NCI-H2029 treated with DMSO at 0.1 percent for 48 hours (cell line): Measurements from ENCODE around the gene SLC25A21.
"Not testable (repeated sequence)": the region's sequence is repeated elsewhere in the genome, so short reads cannot be mapped to it uniquely, and the experiment has no call there.

Experiments
- DNase-seq: peaks from one replicate; lab custom pipeline; 2025; lab: John Stamatoyannopoulos, UW

Gene SLC25A21

DNA sequence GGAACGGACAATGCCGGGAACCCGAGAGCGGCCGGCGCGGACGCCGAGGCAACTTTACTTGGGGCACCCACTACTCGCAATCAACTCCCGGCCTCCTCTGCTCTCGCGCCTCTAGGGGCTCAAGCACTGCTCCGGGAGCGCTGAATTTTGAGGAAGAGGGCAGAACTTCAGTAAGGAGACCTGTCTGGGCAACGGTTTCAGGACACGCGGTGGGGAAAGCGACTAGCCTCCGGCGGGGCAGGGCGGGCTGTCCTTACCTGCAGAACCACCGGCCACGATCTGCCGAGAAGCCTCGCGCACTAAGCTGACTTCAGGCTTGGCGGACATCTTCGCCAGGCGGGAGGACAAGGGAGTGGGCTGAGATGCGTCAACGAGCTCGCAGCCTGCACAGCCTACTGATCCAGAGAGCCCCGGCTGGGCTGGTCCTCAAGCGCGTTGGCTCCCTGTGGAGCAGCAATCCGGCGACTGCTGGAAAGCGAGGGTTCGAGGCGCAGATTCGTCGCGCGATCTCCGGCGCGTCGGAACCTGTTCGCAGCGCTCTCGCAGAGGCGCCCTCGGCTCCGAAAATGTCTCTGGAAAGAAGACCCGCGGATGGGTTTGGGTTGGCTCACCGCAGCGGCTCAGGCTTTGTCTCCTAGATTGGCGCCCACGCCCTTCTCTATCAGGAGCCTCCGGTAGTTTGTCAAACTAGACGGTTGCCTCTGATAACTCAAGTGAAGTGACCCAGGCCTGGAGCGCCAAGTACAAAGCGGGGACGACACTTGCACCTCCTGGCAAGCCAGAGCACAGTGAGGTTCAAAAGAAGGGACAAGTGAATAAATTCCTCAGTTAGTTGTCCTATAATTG lies at the start of gene SLC25A21:
Gene SLC25A21, minus strand, starts transcription at position 583 of the 846 bp plus-strand sequence.
- peak; percentile 74 for DNase-seq

DNA sequence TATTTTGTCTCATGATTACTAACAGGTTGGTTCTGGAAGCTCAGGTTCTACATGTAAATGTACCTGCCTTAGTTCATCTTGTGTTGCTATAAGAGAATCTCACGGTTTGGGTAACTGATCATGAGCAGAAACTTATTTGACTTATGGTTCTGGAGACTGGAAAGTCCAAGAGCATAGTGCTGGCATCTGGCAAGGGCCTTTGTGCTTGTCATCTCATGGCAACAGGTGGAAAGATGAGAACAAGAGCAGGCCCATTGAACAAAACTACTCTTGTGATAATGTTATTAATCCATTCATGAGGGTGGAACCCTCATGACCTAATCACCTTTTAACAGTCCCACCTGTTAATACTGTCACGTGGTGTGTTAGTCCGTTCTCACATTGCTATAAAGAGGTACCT lies 48.7 kb upstream of the SLC25A21 start:
- no peak for DNase-seq

DNA sequence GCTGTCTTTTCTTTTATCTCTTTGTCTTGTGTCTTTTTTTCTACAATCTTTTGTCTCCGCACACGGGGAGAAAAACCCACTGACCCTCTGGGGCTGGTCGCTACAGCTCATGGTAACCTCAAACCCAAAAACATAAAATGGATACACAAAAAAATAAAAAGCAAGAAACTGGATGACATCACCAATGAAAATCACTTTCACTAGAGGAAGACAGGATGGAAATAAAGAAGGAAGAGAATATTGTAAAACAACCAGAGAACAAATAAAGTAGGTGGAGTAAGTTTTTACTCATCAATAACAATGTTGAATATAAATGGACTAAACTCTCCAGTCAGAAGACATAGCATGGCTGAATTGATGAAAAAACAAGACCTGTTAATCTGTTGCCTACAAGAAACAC lies 42.9 kb upstream of the SLC25A21 start:
- no peak for DNase-seq

DNA sequence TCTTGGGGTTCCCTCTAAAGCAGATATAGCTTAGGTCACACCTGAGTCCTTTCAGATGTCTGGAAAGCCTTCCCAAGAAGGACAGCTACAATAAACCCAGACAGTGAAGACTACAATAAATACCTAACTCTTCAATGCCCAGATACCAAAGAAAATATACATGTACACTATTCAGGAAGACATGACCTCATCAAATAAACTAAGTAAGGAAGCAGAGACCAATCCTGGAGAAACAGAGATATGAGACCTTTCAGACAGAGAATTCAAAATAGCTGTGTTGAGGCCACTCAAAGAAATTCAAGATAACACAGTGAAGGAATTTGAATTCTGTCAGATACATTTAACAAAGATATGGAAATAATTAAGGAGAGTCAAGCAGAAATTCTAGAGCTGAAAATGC lies 40.6 kb upstream of the SLC25A21 start:
- DNase-seq = no peak

DNA sequence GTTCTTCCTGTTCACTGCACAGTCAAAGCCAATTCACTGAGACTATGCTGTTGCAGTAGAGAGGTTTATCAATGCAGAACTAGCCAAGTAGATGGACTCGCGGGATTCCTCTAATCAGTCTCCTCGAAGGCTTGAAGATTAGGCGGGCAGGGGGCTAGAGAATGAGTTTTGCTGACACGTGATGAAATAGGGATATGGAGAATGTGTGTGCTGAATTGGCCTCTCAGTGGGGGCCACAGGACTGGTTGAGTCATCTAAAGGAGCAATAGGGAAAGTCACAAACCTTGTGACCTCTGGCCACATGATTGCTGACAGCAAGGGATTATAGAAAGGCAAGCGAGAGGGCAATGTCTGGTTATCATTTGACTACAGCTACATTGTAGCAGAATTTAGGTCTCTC lies 38.0 kb upstream of the SLC25A21 start:
- DNase-seq = no peak

DNA sequence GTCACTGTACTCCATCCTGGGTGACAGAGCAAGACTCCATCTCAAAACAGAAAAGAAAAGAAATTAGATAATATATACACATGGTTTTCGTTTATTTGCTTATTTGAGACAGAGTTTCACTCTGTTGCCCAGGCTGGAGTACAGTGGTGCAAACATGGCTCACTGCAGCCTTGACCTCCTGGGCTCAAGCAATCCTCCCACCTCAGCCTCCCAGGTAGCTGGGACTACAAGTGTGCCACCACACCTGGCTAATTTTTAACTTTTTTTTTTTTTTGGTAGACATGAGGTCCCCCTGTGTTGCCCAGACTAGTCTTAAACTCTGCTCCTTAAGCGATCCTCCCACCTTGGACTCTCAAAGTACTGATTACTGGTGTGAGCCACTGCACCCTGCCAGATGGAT lies 37.2 kb upstream of the SLC25A21 start:
- DNase-seq = not testable (repeated sequence)

DNA sequence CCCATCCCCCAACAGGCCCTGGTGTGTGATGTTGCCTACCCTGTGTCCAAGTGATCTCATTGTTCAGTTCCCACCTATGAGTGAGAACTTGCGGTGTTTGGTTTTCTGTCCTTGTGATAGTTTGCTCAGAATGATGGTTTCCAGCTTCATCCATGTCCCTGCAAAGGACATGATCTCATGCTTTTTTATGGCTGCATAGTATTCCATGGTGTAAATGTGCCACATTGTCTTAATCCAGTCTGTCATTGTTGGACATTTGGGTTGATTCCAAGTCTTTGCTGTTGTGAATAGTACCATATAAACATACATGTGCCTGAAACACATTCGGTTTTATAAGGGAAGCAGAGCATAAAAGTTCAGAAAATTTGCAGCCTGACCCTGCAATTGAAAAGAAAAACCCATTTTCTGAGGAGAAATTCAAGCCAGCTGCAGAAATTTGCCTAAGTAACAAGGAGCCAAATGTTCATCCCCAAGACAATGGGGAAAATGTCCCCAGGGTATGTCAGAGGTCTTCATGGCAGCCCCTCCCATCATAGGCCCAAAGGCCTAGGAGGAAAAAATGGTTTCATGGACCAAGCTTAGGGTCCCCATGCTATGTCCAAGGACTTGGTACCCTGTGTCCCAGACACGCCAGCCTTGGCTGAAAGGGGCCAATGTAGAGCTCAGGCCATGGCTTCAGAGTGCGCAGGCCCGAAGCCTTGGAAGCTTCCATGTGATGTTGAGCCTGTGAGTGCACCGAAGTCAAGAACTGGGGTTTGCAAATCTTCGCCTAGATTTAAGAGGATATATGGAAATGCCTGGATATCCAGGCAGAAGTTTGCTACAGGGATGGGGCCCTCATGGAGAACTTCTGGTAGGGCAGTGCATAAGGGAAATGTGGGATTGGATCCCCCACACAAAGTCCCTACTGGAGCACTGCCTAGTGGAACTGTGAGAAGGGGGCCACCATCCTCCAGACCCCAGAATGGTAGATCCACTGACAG lies 33.5 kb upstream of the SLC25A21 start:
- not testable (repeated sequence) for DNase-seq

DNA sequence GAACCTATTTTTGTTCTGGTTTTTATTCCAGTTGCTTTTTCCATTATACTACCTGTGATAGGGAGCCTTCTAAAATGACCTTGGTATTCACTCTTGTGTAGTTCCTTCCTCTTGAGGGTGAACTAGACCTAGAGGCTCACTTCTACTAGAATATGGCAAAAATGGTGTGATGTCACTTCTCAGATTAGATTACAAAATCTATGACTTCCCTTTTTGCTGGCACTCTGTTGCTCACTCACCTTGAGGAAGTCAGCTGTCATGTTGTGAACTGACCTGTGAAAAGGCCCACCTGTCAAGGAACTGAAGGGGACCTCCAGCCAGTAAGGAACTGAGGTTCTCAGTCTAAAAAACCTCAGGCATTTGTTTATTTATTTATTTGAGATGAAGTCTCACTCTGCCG lies 31.0 kb upstream of the SLC25A21 start:
- DNase-seq = no peak

DNA sequence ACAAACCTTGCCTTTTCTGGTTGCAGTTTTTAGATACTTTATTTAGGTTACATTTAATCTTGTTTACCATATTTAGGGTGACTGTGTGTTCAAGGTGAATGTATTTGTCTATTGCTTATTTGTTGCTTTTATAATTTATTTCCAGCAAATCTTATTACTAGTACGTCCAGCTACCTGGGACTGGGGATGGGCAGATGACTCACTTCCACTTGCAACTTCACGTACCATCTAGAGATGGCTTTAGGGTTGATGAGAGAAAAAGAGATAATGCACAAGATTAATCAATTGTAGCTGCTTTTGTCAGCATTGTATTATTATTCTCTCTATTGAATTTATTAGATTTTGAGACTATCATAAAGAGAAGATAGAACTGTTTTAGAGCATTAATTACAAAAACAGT lies 30.4 kb upstream of the SLC25A21 start:
- no peak for DNase-seq

DNA sequence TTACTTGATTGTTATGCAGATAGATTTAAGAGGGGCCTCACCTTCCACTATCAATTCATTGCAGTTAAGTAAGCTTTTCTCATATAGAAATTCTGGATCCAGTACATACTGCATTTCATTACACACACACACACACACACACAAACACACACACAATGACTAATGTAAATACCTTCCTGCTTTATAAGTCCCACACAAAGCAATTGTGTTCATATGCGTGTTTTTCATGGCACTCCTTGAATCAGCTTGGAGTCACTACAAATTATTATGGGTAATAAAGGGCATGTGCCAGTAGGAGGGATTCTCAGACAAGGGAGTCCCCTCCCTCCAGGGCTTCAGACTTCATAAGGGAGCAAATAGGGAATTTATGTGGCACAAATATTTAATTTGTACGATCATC lies 29.9 kb upstream of the SLC25A21 start:
- DNase-seq = no peak

DNA sequence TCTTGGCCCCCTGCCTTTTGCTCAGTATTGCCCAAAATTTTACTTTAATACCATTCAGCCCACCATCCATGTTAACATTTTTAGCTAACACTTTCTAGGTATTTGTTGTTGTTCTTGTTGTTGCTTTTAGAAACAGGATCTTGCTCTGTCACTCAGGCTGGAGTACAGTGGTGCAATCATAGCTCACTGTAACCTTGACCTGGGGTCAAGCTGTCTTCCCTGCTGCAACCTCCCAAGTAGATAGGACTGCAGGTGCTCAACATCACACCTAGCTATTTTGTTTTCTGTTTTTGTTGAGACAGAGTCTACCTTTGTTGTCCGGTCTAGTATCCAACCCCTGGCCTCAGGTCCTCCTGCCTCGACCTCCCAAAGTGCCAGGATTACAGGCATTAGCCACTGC lies 29.3 kb upstream of the SLC25A21 start:
- DNase-seq = no peak

DNA sequence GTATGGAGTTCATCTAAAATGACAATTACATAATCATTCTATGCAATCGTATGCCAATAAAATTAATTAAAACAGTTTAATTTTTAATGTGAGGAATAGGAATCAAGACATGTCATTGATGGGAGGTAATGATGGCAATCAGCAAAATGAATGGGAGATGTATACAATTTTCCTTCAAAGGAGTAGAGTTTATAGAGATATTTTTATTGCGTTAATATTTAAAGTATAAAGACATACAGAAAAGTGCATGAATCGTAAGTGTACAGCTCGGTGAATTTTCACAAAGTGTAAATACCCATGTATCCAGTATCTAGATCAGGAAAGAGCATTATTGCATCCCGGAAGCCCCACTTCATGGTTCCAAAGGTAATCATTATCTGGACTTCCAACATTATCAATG lies 26.5 kb upstream of the SLC25A21 start:
- DNase-seq = no peak

DNA sequence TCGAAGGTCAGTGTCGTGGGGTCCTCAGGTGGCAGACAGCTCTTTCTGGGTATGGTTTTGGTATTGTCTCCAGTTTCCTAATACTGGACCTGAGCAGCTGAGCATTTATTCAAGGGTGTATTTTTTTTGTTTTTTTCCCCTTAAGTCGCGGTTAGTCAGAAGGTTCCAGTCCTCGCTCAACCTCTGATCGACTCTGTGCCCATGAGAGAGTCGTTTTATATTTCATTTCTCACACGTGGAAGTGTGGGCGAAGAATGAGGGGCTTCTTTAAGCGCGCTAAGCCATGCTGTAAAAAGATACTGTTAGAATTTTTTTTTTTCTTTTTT lies 25.8 kb upstream of the SLC25A21 start:
- no peak for DNase-seq

DNA sequence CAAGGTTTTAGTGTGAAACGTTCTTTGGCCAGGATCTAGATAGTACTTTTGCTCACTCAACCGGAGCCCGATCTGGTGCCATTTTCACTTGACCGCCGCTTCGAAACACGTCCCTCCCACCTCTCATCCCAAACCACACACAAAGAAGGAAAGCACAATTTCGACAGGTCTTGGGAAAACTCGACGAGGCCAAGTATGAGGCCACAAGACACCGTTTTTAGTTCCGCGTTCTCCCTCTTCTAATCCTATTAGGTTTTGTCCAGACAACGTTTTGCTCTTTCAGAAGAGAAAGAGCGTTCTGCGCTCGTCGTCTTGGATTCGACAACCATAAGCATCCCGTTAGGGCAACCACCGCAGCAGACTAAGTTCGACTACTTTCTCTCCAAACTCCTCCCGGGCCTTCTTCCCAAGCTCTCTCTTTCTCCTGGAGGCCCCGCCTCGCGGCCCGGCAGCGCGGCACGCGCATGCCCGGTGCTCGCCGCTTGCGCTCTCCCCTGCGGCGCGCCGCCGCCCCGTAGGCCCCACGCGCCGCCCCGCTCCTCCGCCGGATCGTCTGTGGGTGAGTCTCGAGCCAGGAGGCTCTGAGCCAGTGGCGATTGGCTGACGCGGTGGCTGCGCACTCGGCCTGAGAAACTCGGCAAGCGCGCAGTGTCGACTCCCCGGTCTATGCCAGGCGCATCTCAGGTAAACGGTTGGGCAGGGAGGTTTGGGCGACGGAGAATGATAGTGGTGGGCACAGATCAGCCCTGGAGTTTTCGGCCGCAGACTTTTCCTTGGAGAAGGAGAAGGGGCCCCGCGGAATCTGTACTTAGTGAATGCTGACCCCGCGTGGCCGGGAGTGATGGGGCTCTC lies 25.2 kb upstream of the SLC25A21 start, which contains the start of gene MIPOL1:
Gene MIPOL1, plus strand, starts transcription at position 517 of the 852 bp plus-strand sequence. CDS start 49,952 bp downstream, outside the sequence.
- peak; percentile 95 for DNase-seq

DNA sequence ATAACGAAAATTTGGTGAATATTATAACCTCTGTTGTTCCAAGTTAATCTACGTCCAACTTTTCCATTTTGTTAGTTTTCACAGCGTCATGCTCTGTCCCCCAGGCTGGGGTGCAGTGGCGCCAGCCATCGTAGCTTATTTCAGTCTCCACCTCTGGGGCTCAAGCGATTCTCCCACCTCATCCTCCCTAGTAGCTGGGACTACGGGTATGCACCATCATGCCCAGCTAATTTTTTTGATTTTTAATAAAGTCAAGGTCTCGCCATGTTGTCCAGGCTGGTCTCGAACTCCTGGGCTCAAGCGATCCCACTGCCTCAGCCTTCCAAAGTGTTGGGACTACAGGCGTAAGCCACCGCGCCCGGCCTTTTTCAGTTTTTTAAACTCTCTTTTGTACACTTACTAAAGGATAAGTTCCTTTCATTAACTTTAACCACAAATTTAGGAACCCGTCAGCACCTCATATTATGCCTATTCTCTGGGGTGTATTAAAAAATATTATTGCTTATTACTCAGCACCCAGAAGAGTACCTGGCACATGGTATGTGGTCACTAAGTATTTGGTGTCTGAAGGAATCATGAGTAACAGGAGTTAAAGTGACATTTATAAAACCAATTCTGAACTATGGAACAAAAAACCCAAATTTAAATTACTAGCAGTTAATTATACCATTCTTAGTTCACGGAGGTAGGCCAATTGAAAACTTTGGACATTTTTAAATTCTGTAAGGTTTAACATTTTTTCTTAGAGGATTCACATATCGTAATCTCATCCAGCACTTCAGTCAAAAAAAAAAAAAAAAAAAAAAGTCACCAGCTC lies 24.4 kb upstream of the SLC25A21 start:
- DNase-seq = no peak

DNA sequence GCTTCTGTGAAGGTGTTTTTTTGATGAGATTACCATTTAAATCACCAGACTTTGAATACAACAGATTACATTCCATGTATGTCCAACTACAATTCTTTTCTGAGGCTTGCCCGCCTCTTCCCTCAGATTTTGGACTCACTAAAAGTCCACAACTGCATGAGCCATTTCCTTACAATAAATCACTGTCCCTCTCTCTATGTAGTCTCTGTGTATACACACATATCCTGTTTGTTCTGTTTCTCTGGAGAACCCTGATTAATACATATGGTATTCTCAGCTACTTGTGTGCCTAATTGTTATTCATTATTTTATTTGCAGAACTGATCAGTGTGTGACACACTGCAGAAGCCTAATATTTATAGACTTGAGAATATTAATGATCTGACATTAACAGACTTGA lies 22.9 kb upstream of the SLC25A21 start:
- no peak for DNase-seq

DNA sequence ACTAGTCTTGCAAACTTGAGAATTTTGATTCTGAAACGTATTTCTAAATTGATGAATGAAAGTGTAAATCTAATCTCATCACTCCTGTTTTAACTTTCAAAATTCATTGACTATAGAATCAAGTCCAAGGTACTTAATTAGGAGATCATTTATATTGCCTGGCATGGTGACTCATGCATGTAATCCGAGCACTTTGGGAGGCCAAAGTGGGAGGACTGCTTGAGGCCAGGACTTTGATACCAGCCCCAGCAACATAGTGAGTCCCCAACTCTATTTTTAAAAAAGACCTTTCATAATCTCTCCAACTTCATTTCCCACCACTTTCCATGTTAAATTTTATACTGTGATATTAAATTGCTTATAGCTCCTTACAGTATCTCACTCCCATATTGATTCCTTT lies 22.3 kb upstream of the SLC25A21 start:
- DNase-seq = no peak

DNA sequence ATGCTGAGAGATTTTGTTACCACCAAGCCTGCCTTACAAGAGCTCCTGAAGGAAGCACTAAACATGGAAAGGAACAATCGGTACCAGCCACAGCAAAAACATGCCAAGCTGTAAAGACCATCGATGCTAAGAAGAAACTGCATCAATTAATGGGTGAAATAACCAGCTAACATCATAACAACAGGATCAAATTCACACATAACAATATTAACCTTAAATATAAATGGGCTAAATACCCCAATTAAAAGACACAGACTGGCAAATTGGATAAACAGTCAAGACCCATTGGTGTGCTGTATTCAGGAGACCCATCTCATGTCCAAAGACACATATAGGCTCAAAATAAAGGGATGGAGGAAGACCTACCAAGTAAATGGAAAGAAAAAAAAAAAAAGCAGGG lies 17.3 kb upstream of the SLC25A21 start:
- DNase-seq = not testable (repeated sequence)

DNA sequence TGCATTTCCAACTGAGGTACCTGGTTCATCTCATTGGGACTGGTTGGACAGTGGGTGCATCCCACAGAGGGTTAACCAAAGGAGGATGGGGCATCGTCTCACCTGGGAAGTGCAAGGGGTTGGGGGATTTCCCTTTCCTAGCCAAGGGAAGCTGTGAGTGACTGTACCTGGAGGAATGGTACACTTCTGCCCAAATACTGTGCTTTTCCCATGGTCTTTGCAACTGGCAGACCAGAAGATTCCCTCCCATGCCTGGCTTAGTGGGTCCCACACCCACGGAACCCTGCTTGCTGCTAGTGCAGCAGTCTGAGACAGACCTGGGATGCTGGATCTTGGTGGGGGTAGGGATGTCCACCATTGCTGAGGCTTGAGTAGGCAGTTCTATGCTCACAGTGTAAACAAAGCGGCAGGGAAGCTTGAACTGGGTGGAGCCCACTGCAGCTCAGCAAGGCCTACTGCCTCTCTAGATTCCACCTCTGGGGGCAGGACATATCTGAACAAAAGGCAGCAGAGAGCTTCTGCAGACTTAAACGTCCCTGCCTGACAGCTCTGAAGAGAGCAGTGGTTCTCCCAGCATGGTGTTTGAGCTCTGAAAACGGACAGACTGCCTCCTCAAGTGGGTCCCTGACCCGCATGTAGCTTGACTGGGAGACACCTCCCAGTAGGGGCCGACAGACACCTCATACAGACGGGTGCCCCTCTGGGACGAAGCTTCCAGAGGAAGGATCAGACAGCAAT lies 15.6 kb upstream of the SLC25A21 start:
- DNase-seq = not testable (repeated sequence)

DNA sequence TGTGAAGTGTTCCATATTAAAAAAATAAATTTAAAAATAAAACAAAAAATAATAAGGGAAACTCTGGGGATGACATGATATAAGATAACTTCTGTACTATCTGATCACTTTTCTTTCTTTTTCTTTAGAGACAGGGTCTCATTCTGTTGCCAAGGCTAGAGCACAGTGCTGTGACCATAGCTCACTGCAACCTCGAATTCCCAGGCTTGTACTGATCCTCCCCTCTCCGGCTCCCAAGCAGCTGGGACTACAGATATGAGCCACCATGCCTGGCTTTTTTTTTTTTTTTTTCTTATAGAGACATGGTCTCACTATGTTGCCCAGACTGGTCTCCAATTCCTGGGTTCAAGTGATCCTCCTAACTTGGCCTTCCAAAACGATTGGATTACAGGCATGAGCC lies 14.9 kb upstream of the SLC25A21 start:
- no peak for DNase-seq
